ENCODE results near the gene TMC6. TPM values are rescaled to one million over a fixed set of nuclear protein-coding genes. Genes with fewer than 3 reads are reported as not detected.
A peak's percentile ranks its signal among the peaks of the same experiment; 100 is the strongest.

TMC6 gene
- total and polyA plus RNA-seq, 5 experiments from 2014 or later, result 186 to 819 (median 253) TPM

GRCh38 chr17:78125138-78125913 lies 3.2 kb downstream of the TMC6 start:
- Mint-ChIP-seq H3K9me3 (no peaks in the 10 kb centered on the region), H3K27ac (peak overlapping the region in 9 of 10 donors; percentile 24 to 96 (median 75)), H3K4me1 (peaks cover 37 to 78% (median 75%) of the 10 kb centered on the region in 4 donors), H3K27me3 (no peaks in the 10 kb centered on the region), H3K36me3 (peaks cover 0 to 45% (median 15%) of the 10 kb centered on the region in 3 donors), H3K4me3 (peak overlapping the region; percentile 47 to 100 (median 70))
- DNase-seq (peak in 3 of 10 donors; percentile 58 to 61 (median 60)), ATAC-seq (no peak)
- POLR2A ChIA-PET, result interaction anchor here (0.9 to 30.2 kb wide), 7 partner anchors 12 to 162 kb away, joined by 3 to 1112 read pairs (median 16); partner anchors contain the start of genes C17orf99, SYNGR2, TMC6 and TMC8

GRCh38 chr17:78124836-78125137 lies 3.8 kb downstream of the TMC6 start:
- no peak for DNase-seq
- ATAC-seq, result no peak
- no peaks in the 10 kb centered on the region for H3K9me3 Mint-ChIP-seq
- H3K27me3 Mint-ChIP-seq, result no peaks in the 10 kb centered on the region
- peak overlapping the region in 8 of 10 donors; percentile 47 to 100 (median 72) for H3K4me3 Mint-ChIP-seq
- POLR2A ChIA-PET, result interaction anchor here (0.7 to 30.2 kb wide), 7 partner anchors 13 to 742 kb away, joined by 3 to 1112 read pairs (median 16); partner anchors contain the start of genes C17orf99, SYNGR2, TMC6 and TMC8
- H3K4me1 Mint-ChIP-seq, result peaks cover 38 to 76% (median 73%) of the 10 kb centered on the region in 4 donors
- H3K36me3 Mint-ChIP-seq, result peaks cover 0 to 49% (median 15%) of the 10 kb centered on the region in 3 donors
- peak overlapping the region in 8 of 10 donors; percentile 31 to 96 (median 64) for H3K27ac Mint-ChIP-seq

- peak overlapping the region; percentile 60 to 100 (median 76) for H3K4me3 Mint-ChIP-seq
- peaks cover 35 to 73% (median 71%) of the 10 kb centered on the region in 4 donors for H3K4me1 Mint-ChIP-seq
- peaks cover 0 to 51% (median 15%) of the 10 kb centered on the region in 3 donors for H3K36me3 Mint-ChIP-seq
- no peaks in the 10 kb centered on the region for H3K9me3 Mint-ChIP-seq
- POLR2A ChIA-PET, result interaction anchor here (0.7 to 30.2 kb wide), 6 partner anchors 13 to 742 kb away, joined by 3 to 1112 read pairs (median 69); partner anchors contain the start of genes C17orf99, SYNGR2, TMC6 and TMC8
- peak overlapping the region; percentile 71 to 96 (median 89) for H3K27ac Mint-ChIP-seq
- DNase-seq (peak in 1 of 10 donors; percentile 31), ATAC-seq (no peak)
- H3K27me3 Mint-ChIP-seq, result no peaks in the 10 kb centered on the region
These were observed 4.3 kb downstream of the TMC6 start for GRCh38 chr17:78124081-78124835.

DNA sequence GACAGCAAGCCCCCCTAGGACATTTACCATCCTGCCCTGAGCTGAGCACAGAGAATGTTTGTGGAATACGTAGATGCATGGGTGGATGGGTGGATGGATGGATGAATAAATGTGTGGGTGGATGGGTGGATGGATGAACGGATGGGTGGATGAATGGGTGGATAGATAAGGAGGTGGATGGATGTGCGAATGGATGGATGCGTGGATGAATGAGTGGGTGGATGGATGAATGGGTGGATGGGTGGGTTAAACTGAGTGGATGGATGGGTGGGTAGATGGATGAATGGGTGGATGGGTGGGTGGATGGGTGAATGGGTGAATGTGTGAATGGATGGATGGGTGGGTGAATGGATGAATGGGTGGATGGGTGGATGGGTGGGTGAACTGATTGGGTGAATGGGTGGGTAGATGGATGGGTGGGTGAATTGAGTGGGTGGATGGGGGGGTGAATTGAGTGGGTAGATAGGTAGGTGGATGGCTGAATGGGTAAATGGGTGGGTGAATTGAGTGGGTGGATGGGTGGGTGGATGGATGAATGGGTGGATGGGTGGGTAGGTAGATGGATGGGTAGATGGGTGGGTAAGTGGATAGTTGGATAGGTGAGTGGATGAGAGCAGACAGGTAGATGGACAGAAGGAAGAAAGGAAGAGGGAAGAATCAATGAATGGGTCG lies 5.2 kb downstream of the TMC6 start:
- Mint-ChIP-seq H3K4me3 (peak overlapping the region; percentile 73 to 100 (median 86)), H3K36me3 (peaks cover 0 to 58% (median 15%) of the 10 kb centered on the region in 3 donors), H3K27me3 (no peaks in the 10 kb centered on the region), H3K27ac (peak overlapping the region; percentile 86 to 96 (median 93)), H3K4me1 (peaks cover 33 to 74% (median 71%) of the 10 kb centered on the region in 4 donors), H3K9me3 (no peaks in the 10 kb centered on the region)
- no peak for DNase-seq
- POLR2A ChIA-PET, result interaction anchor here (1.1 to 30.2 kb wide), 4 partner anchors 14 to 53 kb away, joined by 4 to 1112 read pairs (median 368); partner anchors contain the start of genes C17orf99, SYNGR2, TMC6 and TMC8
- ATAC-seq, result no peak

DNA sequence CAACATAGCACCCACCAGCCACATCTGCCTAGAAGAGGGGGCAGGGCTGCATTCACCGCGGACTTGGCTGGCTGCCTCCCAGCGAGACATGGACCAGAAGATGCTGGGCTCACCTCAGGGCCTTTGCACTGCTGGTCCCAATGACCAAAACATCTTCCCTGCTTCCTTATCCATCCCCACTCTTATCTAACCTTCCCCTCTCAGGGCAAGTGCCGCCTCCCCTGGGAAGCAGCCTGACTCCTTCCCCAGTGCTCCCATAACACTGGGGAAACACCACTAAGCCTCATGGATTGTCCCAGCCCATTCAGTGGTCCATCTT lies 5.7 kb downstream of the TMC6 start:
- POLR2A ChIA-PET, result interaction anchor here (1.1 to 30.2 kb wide), 4 partner anchors 14 to 54 kb away, joined by 4 to 1112 read pairs (median 310); partner anchors contain the start of genes C17orf99, TMC6 and TMC8
- Mint-ChIP-seq H3K9me3 (no peaks in the 10 kb centered on the region), H3K27me3 (no peaks in the 10 kb centered on the region), H3K36me3 (peaks cover 0 to 63% (median 17%) of the 10 kb centered on the region in 3 donors), H3K4me3 (peak overlapping the region; percentile 47 to 100 (median 86)), H3K27ac (peak overlapping the region; percentile 73 to 96 (median 90)), H3K4me1 (peaks cover 36 to 77% (median 74%) of the 10 kb centered on the region in 4 donors)
- DNase-seq (peak in 1 of 10 donors; percentile 38), ATAC-seq (no peak)

DNA sequence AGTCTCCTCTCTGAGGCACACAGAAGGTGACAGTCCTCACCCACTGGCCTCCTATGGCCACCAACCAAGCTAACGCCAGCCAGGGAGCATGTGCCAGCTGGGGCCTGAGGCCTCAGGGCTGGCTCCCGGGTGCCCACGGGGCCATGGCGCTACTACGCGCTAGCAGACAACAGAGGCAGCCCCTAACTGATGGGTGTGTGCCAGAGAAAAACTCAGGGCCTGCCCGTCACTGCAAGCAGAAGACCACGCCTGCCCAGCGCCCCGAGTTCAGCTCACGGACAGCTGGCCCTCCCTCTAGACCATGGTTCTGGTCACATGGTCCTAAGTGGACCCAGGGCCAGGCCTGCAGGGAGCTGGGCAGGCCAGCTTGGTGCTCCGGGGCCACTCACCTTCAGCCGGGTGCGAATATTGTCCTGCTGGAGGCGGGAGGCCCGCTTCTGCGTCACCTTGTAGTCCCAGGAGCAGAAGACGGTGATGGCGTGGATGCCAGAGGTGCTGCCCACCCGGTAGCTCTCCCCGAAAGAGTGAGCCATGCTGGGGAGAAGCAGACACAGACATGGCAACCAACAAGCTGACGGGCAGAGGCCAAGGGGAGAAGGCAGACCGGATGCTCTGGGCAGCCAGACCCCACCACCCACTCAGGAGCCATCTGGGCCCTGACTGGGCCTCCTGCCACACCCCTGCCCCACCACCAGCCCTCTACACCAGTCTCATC lies 6.2 kb downstream of the TMC6 start:
- POLR2A ChIA-PET, result interaction anchor here (0.5 to 30.2 kb wide), 8 partner anchors 13 to 1385 kb away, joined by 3 to 1112 read pairs (median 5); partner anchors contain the start of genes C17orf99, MFSD11, TMC6 and TMC8
- ATAC-seq (peak in 1 of 2 donors; percentile 7), DNase-seq (peak in 3 of 10 donors; percentile 38 to 61 (median 45))
- Mint-ChIP-seq H3K9me3 (no peaks in the 10 kb centered on the region), H3K27ac (peak overlapping the region; percentile 86 to 96 (median 90)), H3K4me1 (peaks cover 39 to 82% (median 79%) of the 10 kb centered on the region in 4 donors), H3K27me3 (no peaks in the 10 kb centered on the region), H3K4me3 (peak overlapping the region; percentile 78 to 100 (median 86)), H3K36me3 (peaks cover 0 to 64% (median 17%) of the 10 kb centered on the region in 3 donors)

DNA sequence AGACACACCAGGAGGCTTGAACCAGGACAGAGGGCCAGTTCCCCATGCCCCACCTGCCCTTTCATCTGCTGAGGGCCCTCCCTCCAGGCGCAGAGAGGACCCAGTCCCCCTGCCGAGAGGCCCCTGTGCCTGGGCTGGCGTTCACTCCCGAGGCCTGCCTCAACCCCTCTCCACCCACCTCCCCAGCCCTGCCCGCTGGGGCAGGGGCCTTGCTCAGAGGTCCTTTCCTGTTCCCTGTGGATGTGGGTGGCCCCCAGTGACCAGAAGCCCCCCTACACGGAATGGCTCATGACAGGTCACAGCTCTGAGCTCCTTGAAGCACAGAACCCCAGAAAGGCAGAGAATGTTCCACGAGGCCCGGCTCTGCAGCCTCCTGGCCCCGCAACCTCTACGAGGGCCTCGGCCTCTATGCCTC lies 6.7 kb downstream of the TMC6 start:
- POLR2A ChIA-PET, result interaction anchor here (0.5 to 30.2 kb wide), 9 partner anchors 13 to 1384 kb away, joined by 3 to 1112 read pairs (median 9); partner anchors contain the start of genes C17orf99, MFSD11, TMC6 and TMC8
- Mint-ChIP-seq H3K4me3 (peak overlapping the region; percentile 78 to 100 (median 86)), H3K36me3 (peaks cover 0 to 69% (median 17%) of the 10 kb centered on the region in 3 donors), H3K9me3 (no peaks in the 10 kb centered on the region), H3K4me1 (peaks cover 39 to 88% (median 78%) of the 10 kb centered on the region in 4 donors), H3K27ac (peak overlapping the region; percentile 86 to 96 (median 90)), H3K27me3 (no peaks in the 10 kb centered on the region)
- DNase-seq, result peak in 3 of 10 donors; percentile 40 to 51 (median 47)
- peak in 1 of 2 donors; percentile 7 for ATAC-seq

DNA sequence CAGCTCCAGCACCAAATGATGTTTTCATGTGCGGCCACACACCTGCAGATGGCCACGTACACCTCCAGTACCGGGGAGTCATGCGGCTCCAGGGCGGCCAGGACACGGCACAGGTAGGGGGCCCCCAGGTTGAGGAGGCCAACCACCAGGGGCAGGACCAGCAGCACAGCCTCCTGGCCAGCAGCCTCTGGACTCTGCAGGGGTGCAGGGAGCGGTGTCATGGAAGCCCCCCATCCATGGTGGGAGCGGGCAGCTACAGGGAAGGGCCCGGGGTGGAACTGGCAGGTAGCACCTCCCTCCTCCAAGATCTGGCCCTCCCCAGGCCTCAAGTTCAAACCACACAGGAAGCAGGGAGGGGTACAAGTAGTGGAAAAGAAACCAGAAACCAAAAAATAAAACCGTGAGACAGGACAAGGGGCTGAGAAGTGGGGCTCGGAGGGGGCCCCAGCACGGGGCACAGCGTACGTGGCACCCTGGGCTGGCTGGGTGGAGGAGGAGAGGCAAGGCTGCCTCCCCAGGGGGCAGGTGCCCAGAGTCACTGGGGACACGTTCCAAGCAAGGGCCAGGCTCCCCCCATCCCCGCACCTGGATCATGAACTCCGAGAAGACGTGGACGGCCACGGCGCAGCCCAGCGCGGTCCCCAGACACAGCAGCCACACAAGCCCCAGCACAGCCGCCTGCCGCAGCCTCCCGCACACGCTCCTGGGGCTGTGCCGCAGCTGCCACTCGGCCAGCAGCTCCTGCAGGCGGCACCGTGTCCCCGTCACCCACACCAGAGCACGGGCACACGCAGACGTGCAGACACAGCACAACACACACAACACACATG lies 7.4 kb downstream of the TMC6 start:
- ATAC-seq (peak; percentile 55 to 67), DNase-seq (peak in 9 of 10 donors; percentile 37 to 86 (median 67))
- peaks cover 0 to 72% (median 17%) of the 10 kb centered on the region in 3 donors for H3K36me3 Mint-ChIP-seq
- H3K27me3 Mint-ChIP-seq, result no peaks in the 10 kb centered on the region
- H3K4me3 Mint-ChIP-seq, result peak overlapping the region; percentile 78 to 100 (median 86)
- peak overlapping the region; percentile 86 to 96 (median 90) for H3K27ac Mint-ChIP-seq
- POLR2A ChIA-PET, result interaction anchor here (0.5 to 30.2 kb wide), 10 partner anchors 12 to 455 kb away, joined by 3 to 1112 read pairs (median 8); partner anchors contain the start of genes BIRC5, C17orf99, TMC6 and TMC8
- H3K4me1 Mint-ChIP-seq, result peaks cover 38 to 84% (median 74%) of the 10 kb centered on the region in 4 donors
- no peaks in the 10 kb centered on the region for H3K9me3 Mint-ChIP-seq

DNA sequence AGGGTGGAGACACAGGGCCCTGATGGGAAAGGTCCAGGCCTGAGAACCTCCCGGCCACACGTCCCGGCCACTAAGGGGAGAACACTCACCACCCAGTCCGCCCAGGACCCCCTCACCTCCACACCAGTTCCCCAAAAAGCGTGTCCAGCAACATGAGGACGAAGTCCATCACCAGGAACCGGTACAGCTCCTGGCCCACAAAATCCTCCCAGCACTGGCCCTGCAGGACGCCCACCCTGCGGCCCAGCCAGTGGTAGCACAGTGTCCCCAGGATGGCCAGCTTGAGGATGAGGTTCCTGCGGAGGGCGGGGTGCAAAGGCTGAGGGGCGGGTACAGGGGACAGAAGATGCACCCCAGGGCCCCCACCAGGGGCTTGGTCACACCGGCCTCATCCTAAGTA lies 8.0 kb downstream of the TMC6 start:
- Mint-ChIP-seq H3K9me3 (no peaks in the 10 kb centered on the region), H3K4me3 (peak overlapping the region; percentile 47 to 100 (median 86)), H3K27me3 (no peaks in the 10 kb centered on the region), H3K4me1 (peaks cover 36 to 78% (median 71%) of the 10 kb centered on the region in 4 donors), H3K27ac (peak overlapping the region; percentile 35 to 96 (median 88)), H3K36me3 (peaks cover 0 to 71% (median 17%) of the 10 kb centered on the region in 3 donors)
- ATAC-seq (no peak), DNase-seq (no peak)
- POLR2A ChIA-PET, result interaction anchor here (0.5 to 30.2 kb wide), 11 partner anchors 11 to 687 kb away, joined by 3 to 1112 read pairs (median 6); partner anchors contain the start of genes BIRC5, C17orf99, TMC6 and TMC8

GRCh38 chr17:78118801-78119241 lies 9.7 kb downstream of the TMC6 start:
- peak overlapping the region in 5 of 10 donors; percentile 25 to 65 (median 48) for H3K27ac Mint-ChIP-seq
- H3K4me3 Mint-ChIP-seq, result no peak overlapping the region
- no peaks in the 10 kb centered on the region for H3K27me3 Mint-ChIP-seq
- peaks cover 0 to 76% (median 22%) of the 10 kb centered on the region in 3 donors for H3K36me3 Mint-ChIP-seq
- peak in 2 of 10 donors; percentile 17 to 63 for DNase-seq
- POLR2A ChIA-PET, result interaction anchor here (0.9 to 15.5 kb wide), 4 partner anchors 10 to 58 kb away, joined by 3 to 1112 read pairs (median 4); partner anchors contain the start of genes C17orf99, TMC6 and TMC8
- H3K4me1 Mint-ChIP-seq, result peaks cover 45 to 79% (median 71%) of the 10 kb centered on the region in 4 donors
- ATAC-seq, result no peak
- no peaks in the 10 kb centered on the region for H3K9me3 Mint-ChIP-seq
